Measurements from ENCODE around the gene SLC10A4. TPM values are rescaled to one million over a fixed set of nuclear protein-coding genes. Genes with fewer than 3 reads are reported as not detected.

Gene SLC10A4
- total RNA-seq, 2 experiments from 2014 or later, result not detected

DNA sequence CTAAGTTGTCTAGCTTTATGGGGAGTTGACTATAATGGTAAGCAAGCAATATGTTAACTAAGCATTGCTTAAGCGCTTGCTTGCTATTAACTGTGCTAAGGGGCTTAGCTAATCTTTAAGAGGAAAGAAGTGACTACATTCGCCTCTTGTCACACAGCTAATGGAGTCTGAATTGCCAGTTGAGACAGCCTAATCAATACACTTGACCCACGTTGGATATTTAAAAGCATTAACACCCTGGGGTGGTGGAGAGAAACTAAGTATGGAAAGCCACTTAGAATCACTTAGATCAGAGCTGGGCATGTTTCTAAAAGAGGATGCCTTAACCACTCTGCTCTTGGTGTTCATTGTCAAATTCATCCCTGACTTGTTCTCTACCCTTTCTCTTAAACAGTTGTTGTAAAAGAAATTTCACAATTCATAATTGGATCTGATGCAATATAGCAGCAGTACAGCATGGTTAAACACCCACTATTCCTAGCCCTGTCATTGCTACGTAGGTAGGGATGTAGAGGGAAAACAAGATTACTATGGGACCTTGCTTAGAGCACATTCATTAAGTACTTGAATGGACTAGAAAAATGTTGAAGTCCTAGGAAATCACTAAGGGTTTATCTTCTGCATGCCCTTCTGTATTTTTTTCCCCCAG is 10.4 kb downstream of the SLC10A4 start:
- no peak overlapping the region for H3K4me3 Mint-ChIP-seq
- ATAC-seq, result no peak
- peaks cover 8% of the 10 kb centered on the region for H3K36me3 Mint-ChIP-seq
- H3K9me3 Mint-ChIP-seq (ENCODE audit: low read depth), result no peaks in the 10 kb centered on the region
- no peak overlapping the region for H3K27ac Mint-ChIP-seq
- DNase-seq, result no peak
- CTCF ChIA-PET, result no interaction called here
- H3K4me1 Mint-ChIP-seq, result no peaks in the 10 kb centered on the region
- peaks cover 29% of the 10 kb centered on the region for H3K27me3 Mint-ChIP-seq

DNA sequence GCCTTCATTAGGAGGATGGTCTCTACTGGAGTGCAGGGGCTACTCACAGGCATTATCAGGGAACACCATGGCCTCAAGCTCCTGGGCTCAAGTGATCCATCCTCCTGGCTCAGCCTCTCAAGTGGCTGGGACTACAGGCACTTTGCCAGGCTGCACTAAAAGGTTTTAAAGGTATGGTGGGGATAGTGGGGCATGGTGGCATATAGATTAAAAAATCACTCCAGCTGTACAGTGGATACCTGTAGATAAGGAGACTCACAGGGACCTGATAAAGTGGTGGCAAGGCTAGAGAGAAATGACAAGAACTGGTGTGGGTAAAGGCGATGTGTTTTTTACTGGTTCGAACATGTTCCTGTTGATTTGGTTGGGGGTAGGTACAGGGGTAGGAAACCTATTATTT is 12.8 kb downstream of the SLC10A4 start:
- Mint-ChIP-seq H3K27ac (no peak overlapping the region), H3K36me3 (peaks cover 22% of the 10 kb centered on the region), H3K27me3 (peaks cover 15% of the 10 kb centered on the region), H3K4me1 (peaks cover 9% of the 10 kb centered on the region), H3K4me3 (no peak overlapping the region), H3K9me3 (ENCODE audit: low read depth) (no peaks in the 10 kb centered on the region)
- no peak for DNase-seq
- CTCF ChIA-PET, result no interaction called here
- no peak for ATAC-seq

DNA sequence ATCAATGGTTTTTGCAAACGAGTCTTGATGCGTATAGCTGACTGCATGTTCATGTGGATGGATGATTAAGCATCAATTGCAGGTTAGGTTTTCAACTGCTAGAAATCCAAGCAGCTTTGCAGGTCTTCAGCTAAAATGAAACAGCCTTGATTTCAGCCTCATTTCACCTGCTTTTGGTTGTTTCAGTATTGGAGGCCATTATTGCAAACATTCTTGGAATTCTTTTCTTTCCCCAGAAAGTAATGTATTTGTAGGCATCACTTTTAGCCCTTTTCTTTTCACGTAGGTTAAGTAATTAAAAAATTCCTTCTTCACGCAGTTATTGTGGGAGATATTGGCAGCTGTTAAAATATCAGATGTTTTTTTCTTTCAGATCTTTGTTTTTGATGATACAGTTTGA is 15.8 kb downstream of the SLC10A4 start:
- Mint-ChIP-seq H3K27me3 (no peaks in the 10 kb centered on the region), H3K27ac (no peak overlapping the region), H3K4me1 (peaks cover 11% of the 10 kb centered on the region), H3K4me3 (no peak overlapping the region), H3K36me3 (peaks cover 32% of the 10 kb centered on the region), H3K9me3 (ENCODE audit: low read depth) (no peaks in the 10 kb centered on the region)
- CTCF ChIA-PET, result no interaction called here
- ATAC-seq (no peak), DNase-seq (no peak)

DNA sequence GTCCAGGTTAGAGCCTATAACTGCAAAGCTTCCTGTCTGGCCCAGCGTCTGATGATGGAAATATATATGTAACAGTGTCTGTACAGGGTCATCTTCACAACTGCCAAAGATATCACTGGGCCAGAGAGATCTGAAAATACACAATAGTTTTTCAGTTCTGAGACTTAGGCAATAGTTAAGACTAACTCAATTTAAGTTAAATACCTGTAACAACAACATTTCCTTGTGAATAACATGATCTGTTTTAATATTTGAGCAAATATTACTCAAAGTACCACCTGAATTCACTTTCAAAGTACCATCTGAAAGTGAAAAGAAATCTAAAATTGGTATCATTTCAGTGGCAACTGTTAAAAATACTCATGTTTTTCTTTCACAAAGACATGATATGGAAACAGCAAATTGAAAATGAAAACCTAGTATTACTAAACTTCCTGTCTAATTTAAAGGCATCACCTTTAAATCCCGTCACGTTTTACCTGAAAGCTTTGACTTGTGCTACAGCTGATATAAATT is 16.5 kb downstream of the SLC10A4 start:
- H3K9me3 Mint-ChIP-seq (ENCODE audit: low read depth), result no peaks in the 10 kb centered on the region
- DNase-seq (no peak), ATAC-seq (no peak)
- no peak overlapping the region for H3K4me3 Mint-ChIP-seq
- peak overlapping the region; percentile 56 for H3K27ac Mint-ChIP-seq
- peaks cover 35% of the 10 kb centered on the region for H3K36me3 Mint-ChIP-seq
- CTCF ChIA-PET, result no interaction called here
- H3K27me3 Mint-ChIP-seq, result no peaks in the 10 kb centered on the region
- H3K4me1 Mint-ChIP-seq, result peaks cover 13% of the 10 kb centered on the region

DNA sequence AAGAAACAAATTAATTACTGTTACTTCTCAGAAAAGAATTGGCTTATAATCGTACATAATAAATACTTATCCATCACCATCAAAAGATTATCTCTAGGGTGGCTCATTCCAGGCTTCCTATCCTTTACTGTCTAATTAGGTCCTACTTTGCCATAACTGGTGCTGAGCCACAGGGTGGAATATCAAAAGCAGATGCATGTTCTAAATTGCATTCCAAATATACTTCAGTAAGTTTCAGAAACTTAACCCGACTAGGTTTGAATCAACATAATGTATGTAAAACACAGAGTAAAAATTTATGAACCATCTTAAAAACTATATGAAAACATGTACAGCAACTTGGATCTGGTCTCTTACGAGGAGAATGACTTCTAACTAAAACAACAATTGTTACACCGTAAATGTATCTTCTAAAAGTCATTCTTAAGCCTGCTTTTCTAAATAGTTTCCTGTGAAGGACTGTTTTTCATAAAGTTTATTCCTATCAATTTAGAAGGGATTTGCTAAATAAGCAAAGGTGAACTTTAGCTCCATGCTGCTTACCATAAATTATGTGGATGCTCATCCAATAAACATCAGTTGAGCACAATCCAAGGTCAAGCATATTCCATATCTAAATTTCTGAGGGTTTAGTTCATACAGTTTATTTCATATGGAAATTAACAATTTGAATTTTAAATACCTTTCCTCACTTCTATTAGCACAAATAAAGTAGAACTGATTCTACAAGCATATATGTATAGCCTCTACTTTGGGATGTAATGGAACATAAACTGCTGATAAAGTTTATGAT is 20.3 kb downstream of the SLC10A4 start:
- CTCF ChIA-PET, result no interaction called here
- peaks cover 14% of the 10 kb centered on the region for H3K4me1 Mint-ChIP-seq
- H3K9me3 Mint-ChIP-seq (ENCODE audit: low read depth), result no peaks in the 10 kb centered on the region
- no peak for ATAC-seq
- H3K27ac Mint-ChIP-seq, result no peak overlapping the region
- peaks cover 35% of the 10 kb centered on the region for H3K36me3 Mint-ChIP-seq
- no peaks in the 10 kb centered on the region for H3K27me3 Mint-ChIP-seq
- H3K4me3 Mint-ChIP-seq, result no peak overlapping the region
- DNase-seq, result no peak

DNA sequence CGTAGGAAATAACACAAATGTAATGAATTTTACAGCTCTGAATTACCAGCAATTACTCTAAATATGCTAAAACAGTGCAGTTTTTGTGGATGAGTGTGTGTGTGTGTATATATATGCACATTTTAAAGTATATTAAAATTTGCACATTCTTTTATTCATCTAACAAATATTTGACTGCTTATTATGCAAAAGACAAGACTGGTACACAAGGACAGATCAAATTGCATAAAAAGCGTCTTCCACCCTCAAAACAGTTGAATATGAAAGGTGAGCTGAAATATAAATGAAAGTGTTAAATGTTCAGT is 20.8 kb downstream of the SLC10A4 start:
- DNase-seq (no peak), ATAC-seq (no peak)
- Mint-ChIP-seq H3K36me3 (peaks cover 35% of the 10 kb centered on the region), H3K27me3 (no peaks in the 10 kb centered on the region), H3K4me3 (no peak overlapping the region), H3K4me1 (peaks cover 13% of the 10 kb centered on the region), H3K27ac (no peak overlapping the region), H3K9me3 (ENCODE audit: low read depth) (no peaks in the 10 kb centered on the region)
- CTCF ChIA-PET, result no interaction called here

DNA sequence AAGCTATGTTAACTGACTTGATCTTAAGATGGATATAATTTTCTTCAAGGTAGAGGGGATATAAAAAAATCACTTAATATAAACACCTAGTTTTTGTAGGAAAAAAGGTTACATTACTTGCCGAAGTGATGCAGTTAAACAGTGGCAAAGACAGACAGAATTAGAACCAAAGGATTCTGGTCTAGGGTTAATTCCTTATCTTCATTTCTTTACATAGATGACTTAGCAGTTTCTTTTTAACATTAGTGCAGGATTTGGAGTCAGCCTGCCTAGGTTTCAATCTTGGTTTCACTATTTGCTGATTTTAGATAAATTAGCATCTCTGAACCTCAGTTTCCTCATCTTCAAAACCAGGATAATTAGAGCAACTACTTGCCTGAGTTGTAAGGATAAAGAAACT is 21.2 kb downstream of the SLC10A4 start:
- no peak overlapping the region for H3K27ac Mint-ChIP-seq
- H3K27me3 Mint-ChIP-seq, result no peaks in the 10 kb centered on the region
- DNase-seq, result no peak
- H3K9me3 Mint-ChIP-seq (ENCODE audit: low read depth), result no peaks in the 10 kb centered on the region
- peaks cover 10% of the 10 kb centered on the region for H3K4me1 Mint-ChIP-seq
- ATAC-seq, result no peak
- peaks cover 35% of the 10 kb centered on the region for H3K36me3 Mint-ChIP-seq
- H3K4me3 Mint-ChIP-seq, result no peak overlapping the region
- CTCF ChIA-PET, result no interaction called here

DNA sequence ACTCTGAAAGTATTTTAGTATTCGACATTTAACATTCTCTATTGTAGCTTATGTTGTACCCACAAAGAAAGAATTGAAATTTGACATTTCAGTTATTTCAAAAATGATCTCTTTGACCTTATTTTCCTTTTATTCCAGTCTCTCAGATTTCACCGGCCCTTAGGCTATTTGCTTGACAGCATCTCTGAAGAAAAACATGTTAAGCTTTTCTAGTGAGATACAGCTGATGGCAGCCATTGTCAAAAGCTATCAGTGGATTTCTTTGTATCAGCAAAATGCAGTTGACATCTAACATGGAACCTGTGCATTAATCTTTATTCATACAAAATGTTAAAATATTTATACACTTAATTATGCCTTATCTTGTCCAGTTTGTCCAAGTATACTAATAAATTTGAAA is 23.6 kb downstream of the SLC10A4 start:
- no peaks in the 10 kb centered on the region for H3K9me3 Mint-ChIP-seq (ENCODE audit: low read depth)
- no peak for ATAC-seq
- H3K36me3 Mint-ChIP-seq, result peaks cover 39% of the 10 kb centered on the region
- H3K4me1 Mint-ChIP-seq, result peaks cover 5% of the 10 kb centered on the region
- H3K4me3 Mint-ChIP-seq, result no peak overlapping the region
- no peak for DNase-seq
- no peak overlapping the region for H3K27ac Mint-ChIP-seq
- no peaks in the 10 kb centered on the region for H3K27me3 Mint-ChIP-seq
- CTCF ChIA-PET, result no interaction called here

DNA sequence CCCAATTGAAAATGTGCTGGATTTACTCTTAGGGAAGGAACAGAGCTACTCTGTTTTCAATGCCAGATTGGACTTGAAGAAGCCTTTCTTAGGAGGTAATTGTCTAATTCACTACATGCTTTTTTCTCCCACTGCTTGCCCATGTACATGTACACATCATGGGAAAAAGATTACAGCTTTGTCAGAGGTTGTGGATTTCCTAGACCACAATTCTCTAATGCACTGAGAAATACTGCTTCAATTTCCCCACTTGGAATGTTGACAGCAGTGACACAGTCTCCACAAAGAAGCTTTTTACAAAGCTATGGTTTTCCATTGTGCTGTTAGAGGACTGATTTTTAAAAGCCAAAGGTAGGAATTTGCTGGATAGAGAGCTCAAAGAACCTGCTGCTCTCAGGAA is 26.4 kb downstream of the SLC10A4 start:
- no peak for DNase-seq
- peaks cover 1% of the 10 kb centered on the region for H3K4me1 Mint-ChIP-seq
- no peak overlapping the region for H3K27ac Mint-ChIP-seq
- H3K27me3 Mint-ChIP-seq, result no peaks in the 10 kb centered on the region
- no peak for ATAC-seq
- H3K36me3 Mint-ChIP-seq, result peaks cover 44% of the 10 kb centered on the region
- CTCF ChIA-PET, result interaction anchor here (0.7 kb wide), 1 partner anchor 9 kb away, joined by 3 read pairs; no protein-coding TSS in a partner anchor
- H3K9me3 Mint-ChIP-seq (ENCODE audit: low read depth), result no peaks in the 10 kb centered on the region
- no peak overlapping the region for H3K4me3 Mint-ChIP-seq

DNA sequence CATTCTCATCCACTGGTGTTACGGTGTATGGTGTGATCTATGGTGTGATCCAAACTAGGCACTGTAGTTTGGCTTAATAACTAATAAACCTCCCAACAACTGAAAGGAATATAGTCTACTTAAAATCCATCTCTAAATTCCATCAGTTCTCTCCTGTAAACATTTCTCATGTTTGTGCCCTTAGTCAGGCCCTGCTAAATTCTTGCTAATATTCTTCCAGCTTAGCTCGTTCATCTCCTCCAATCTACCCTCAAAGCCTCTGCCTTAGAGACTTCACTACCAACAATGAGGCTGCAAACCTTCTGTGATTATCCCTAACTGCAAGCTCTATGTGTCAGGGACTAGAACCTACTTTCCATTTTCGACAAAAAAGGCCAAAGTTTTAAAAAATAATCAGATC is 35.0 kb downstream of the SLC10A4 start:
- Mint-ChIP-seq H3K9me3 (ENCODE audit: low read depth) (no peaks in the 10 kb centered on the region), H3K36me3 (peaks cover 49% of the 10 kb centered on the region), H3K4me1 (peaks cover 2% of the 10 kb centered on the region), H3K27ac (no peak overlapping the region), H3K4me3 (no peak overlapping the region), H3K27me3 (no peaks in the 10 kb centered on the region)
- CTCF ChIA-PET, result no interaction called here
- DNase-seq (no peak), ATAC-seq (no peak)

DNA sequence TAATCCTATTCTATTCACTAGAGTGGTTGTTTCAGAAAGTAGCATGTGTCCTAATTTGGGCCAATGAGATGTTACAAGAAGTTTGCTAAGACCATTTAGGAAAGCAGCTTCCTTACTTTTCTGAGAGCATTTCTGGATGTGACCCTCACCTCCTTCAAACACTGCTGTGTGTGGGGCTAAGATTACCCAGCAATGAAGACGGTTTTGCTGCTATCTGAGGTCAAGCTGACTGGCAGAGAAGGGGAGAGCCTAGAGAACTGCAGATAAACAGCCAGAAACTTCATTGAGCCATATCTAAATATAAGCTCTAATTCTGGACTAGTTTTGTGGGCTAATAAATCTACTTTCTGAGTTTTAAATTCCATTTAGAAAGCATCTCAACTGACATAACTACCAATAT is 43.3 kb downstream of the SLC10A4 start:
- ATAC-seq (no peak), DNase-seq (no peak)
- no peaks in the 10 kb centered on the region for H3K4me1 Mint-ChIP-seq
- H3K27me3 Mint-ChIP-seq, result no peaks in the 10 kb centered on the region
- peaks cover 59% of the 10 kb centered on the region for H3K36me3 Mint-ChIP-seq
- no peak overlapping the region for H3K4me3 Mint-ChIP-seq
- no peaks in the 10 kb centered on the region for H3K9me3 Mint-ChIP-seq (ENCODE audit: low read depth)
- H3K27ac Mint-ChIP-seq, result no peak overlapping the region
- CTCF ChIA-PET, result interaction anchor here (1.5 kb wide), 1 partner anchor 20 kb away, joined by 6 read pairs; no protein-coding TSS in a partner anchor

DNA sequence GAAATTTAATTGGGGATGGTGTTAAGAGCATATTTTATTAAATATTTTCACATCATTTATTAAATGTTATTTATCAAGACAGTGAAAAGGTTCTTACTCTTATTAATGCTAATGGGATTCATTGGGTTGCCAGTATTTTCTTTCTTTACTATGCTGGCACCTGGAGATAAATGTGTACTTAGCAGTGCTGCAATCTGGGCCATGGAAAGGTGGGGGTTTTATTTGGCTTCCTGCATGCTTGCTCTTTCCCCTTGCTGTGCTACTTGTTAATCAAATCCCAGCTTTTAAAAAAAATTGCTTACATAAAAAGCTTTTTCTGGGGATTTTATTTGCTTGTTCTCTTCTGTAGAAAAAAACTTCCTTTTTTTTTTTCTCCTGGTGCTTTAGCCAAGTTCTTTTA is 55.2 kb downstream of the SLC10A4 start:
- DNase-seq (no peak), ATAC-seq (no peak)
- Mint-ChIP-seq H3K36me3 (peaks cover 34% of the 10 kb centered on the region), H3K4me1 (no peaks in the 10 kb centered on the region), H3K4me3 (no peak overlapping the region), H3K9me3 (ENCODE audit: low read depth) (no peaks in the 10 kb centered on the region), H3K27ac (no peak overlapping the region), H3K27me3 (no peaks in the 10 kb centered on the region)
- CTCF ChIA-PET, result no interaction called here

Measured in activated CD8-positive, alpha-beta memory T cell treated with anti-CD3 and anti-CD28 coated beads, Interleukin-2, amount 10 ng/mL, durations not matched to agents 7 days and 5 days (primary cell).